LNCAP (cell line): Measurements from ENCODE around the gene ATF6.

ENCODE experiments used
- TF ChIP-seq, protein P1 (sequence below): fragments of 450-650 bp; IDR thresholded peaks from 2 replicates; pipeline ENCODE4 v1.5.1; 2017; ENCODE audit warnings: mild to moderate bottlenecking

The ATF6 gene

DNA sequence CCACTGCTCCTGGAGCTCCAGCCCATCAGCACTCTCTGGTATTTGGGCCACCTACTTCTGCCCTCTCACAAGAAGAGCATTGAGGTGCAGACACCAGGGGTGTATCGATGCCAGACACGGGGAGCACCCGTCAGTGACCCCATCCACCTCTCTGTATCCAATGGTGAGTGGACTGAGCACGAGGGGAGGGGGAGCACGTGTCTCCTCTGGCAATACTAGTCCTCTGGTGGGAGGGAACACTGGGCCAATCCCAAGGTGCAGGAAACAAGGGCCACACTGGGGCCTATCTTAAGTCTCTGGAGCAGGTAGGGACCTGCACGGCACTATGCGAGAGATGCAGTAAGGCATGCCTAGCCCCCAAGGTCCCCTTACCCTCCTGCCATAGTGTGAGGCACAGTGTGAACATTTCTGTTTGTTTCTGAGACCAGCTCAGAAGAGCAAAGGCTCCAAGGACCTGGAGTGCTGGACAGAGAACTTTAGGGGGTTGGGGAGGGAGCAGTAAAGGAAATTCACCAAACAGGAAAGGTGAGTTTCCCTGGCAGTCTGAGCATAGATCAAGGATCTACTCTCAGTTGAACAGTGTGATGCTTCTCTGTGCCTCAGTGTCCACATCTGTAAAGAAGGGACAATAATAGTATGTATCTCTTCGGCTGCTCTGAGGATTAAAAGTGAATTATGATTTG, 42.5 kb upstream of the ATF6 start:
- TF ChIP-seq, protein P1, sequence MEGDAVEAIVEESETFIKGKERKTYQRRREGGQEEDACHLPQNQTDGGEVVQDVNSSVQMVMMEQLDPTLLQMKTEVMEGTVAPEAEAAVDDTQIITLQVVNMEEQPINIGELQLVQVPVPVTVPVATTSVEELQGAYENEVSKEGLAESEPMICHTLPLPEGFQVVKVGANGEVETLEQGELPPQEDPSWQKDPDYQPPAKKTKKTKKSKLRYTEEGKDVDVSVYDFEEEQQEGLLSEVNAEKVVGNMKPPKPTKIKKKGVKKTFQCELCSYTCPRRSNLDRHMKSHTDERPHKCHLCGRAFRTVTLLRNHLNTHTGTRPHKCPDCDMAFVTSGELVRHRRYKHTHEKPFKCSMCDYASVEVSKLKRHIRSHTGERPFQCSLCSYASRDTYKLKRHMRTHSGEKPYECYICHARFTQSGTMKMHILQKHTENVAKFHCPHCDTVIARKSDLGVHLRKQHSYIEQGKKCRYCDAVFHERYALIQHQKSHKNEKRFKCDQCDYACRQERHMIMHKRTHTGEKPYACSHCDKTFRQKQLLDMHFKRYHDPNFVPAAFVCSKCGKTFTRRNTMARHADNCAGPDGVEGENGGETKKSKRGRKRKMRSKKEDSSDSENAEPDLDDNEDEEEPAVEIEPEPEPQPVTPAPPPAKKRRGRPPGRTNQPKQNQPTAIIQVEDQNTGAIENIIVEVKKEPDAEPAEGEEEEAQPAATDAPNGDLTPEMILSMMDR = no peak

DNA sequence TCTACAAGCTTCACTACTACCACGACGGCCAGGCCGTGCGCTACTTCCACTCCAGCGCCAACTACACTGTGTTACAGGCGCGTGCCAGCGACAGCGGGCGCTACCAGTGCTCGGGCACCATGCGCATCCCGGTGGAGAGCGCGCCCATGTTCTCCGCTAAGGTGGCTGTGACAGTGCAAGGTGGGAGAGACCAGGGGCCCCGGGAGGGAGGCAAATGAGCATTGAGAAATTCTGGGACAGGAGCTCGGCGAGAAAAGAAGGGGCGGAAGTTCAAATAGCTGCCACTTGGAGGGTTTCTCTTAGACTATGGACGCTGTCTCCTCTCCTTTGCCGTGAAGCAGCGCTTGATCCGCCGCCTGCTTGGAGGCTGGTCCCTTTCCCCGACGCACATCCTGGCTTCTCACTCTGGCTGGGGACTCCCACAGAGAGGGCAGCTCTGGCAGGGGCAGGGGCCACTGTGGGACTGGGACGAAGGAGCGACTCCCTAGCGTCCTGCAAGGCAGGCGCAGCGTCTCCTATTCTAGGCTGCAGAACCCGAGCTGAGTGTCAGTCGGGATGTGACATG, 40.1 kb upstream of the ATF6 start:
- TF ChIP-seq, protein P1 = no peak

DNA sequence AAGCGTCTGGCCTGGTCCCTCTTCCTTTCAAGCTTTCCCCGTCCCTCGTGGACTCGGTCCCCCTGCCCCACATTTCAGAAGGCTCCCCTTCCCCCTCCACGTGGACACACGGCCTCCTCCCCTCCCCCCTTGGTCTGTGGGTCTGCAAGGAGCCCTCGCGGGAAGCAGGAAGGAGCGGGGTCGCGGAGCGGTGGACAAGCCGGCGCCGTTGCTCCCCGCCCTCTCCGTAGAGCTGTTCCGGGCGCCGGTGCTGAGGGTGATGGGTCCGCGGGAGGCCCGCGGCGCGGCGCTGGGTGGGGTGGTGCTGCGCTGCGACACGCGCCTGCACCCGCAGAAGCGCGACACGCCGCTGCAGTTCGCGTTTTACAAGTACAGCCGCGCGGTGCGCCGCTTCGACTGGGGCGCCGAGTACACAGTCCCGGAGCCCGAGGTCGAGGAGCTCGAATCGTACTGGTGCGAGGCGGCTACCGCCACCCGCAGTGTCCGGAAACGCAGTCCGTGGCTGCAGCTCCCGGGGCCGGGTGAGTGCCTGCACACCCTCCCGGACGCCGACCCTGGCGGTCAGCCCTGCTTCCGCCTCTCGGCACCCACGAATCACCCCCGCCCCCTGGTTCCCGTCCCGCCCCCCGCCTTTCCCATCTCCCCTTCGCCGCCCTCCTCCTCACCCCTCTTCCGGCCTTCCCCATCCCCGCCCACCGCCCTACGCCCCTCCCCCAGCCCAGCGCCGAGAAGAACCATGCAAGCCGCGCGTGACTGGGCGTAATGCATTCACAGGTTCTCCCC, 39.5 kb upstream of the ATF6 start:
- TF ChIP-seq, protein P1 = no peak

DNA sequence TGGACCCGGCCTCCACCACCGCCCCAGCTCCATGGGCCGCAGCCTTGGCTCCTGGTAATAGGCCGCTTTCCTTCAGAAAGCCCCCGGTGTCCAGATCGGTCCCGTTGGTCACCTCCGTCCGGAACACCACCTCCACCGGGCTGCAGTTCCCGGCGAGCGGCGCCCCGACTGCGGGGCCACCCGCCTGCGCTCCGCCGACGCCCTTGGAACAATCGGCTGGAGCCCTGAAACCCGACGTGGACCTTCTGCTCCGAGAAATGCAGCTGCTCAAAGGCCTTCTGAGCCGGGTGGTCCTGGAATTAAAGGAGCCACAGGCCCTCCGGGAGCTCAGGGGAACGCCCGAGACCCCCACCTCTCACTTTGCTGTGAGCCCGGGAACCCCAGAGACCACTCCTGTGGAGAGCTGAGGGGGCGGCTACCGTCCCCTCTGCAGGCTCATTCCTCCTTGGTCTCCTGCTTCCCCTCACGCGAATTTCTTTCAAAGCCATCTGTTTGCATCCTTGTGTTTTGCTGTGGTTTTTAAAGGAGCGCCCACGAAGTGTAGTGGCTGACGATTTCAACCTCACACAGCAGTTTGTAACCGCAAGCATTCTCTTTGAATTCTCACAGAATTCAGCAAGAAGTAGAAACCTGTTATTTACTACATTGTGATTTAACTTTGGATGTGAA, 38.7 kb upstream of the ATF6 start:
- TF ChIP-seq, protein P1 = no peak

DNA sequence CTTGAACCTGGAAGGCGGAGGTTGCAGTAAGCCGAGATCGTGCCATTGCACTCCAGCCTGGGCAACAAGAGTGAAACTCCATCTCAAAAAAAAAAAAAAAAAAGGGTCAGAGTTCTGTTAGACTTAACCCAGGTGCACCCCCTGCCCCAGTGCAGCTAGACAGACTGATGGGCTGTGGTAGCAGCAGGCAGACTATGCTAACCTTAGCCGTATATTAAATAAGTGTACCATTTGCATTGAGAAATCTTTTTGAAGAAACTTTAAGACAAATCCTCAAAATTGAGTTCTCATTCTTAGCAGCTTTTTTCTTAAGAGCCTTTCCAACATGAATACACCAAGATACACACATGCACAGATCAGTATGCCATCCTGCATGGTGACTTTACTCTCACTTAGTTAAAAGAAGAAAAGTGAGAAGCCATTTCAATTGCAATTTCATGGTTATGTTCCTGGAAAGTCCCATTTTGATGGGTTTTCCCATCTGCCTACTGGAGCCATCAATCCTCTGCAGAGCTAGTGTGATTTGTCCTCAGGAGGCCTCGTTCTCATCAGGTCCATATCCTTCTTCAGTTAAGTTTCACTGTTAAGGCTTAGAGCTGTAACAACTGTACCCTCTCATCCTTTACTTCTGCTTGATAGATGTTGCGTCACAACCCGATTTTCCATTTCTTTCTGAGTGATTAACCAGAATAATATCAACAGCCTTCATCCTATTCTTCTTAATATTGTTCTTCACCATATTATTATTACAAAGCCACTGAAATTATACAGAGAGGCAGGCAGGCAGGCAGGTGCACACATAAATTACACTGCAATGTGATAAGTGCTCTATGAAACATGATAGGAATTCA, 37.5 kb upstream of the ATF6 start:
- TF ChIP-seq, protein P1 = no peak

DNA sequence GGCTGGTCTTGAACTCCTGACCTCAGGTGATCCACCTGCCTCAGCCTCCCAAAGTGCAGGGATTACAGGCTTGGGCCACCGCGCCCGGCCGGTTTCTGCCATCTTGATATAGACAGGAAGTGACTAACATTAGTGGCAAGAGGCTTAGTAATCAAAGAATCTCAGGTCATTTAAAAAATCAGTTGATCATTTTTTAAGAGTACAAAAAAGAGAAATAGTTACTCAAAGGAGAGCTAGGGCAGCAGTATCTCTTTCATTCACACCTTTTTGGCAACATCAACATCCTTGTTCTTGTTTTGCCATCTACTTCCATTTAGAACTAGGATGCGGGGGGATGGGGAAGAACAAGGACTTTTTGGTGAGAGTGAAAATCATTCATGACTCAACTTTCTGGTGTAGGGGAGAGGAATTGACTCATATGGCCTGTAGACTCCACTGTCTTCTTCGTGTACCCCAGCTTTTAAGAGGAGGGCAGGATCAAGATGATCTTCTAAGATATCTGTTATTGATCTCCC, 36.0 kb upstream of the ATF6 start:
- TF ChIP-seq, protein P1 = no peak
